Left cardiac atrium (tissue), 4 donors: ENCODE results near the gene PATZ1. TPM values are rescaled to one million over a fixed set of nuclear protein-coding genes. Genes with fewer than 3 reads are reported as not detected.

Source experiments
- ATAC-seq, 2 donors: fragments of 200-7000 bp; cut with Tn5 transposase; one replicate each; pipeline ENCODE4 v1.9.1; 2020; ENCODE audit warnings: mild to moderate bottlenecking in 2 of 2, moderate library complexity in 2 of 2
- DNase-seq: peaks from one replicate; pipeline ENCODE4 v3.0.0-alpha.2; 2020
- intact Hi-C, 2 donors: fragments of 100-400 bp; cut with DNase I; formaldehyde crosslinking; loops; one replicate each; pipeline versions ENCODE4 v1.14.1 to v1.15.1; 2022 to 2023
- total RNA-seq, 2 donors: library from RNA; stranded (reverse); fragmentation: NEBNext Ultra II Directional; extraction: Animal tissue kit (Norgen Biotek cat#: 25700); gene quantifications; one replicate each; pipeline ENCODE4 v1.2.1, GENCODE V29; 2021
- donor health status: DM: no; HTN: yes; CAD: no.
- donor health status: DM: no; HTN: yes; CAD: no; lungs with severe emphysema.
- donor health status: DM: yes; HTN: yes; CAD: no.
- donor health status: Dilated cardiomyopathy.

The PATZ1 gene
- total RNA-seq, 2 donors from 2014 or later, result 11.5 to 12.3 TPM

DNA sequence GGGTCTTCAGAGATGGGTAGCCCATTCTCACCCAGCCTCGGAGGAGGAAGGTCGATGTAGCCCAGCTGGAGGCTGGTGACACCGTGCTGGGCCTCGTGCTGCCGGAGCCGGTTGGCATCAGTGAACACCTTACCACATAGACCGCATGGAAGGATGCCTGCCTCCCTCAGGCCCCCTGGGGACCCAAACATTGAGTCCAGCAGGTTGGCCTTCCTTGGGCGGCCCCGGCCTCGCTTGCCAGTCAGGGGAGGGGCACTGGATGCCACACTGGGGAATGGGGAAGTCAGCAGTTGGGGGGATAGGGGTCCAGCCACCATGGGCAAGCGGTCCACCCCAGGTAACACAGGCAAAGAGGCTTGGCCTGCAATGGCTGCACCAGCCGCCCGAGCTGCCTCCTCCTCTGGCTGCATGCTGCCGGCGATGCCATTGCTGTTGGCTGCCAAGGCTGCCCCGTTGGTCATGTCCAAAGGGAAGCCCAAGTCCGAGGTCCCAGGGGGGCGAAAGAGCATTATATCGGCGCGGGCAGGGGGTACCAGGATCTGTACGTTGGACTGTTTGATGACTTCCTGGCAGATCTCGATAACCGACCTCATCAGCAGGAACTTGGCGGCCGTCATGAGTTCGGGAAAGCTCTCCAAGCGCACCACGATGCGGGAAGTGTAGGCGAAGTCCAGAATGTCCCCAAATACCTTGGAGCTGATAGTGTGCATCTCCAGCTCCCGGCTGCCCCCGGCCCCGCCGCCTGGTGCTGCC lies 1.4 kb downstream of the PATZ1 start:
- intact Hi-C loops, result loop anchor here (10.0 kb wide), 3 partner anchors 50 to 290 kb away; partner anchors contain the start of genes DRG1 (in 1 of the 2) and SFI1 (in 1 of the 2)
- ATAC-seq (peak in 1 of 2 donors; percentile 1), DNase-seq (peak; percentile 55)

DNA sequence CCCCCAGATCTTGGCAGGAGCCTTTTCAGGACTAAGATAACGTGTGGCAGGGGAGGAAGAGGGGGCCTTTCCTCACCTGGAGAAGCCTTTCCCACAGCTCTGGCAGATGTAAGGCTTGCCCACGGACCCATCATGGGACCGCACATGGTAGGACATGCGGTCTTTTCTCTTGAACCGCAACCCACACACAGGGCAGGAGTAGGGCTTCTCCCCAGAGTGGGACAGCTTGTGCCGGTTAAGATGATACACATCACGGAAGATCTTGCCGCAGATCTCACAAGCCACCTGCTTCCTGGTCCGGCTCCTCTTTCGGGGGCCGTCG lies 1.9 kb downstream of the PATZ1 start:
- intact Hi-C loops, result loop anchor here (10.0 kb wide), 3 partner anchors 51 to 291 kb away; partner anchors contain the start of genes DRG1 (in 1 of the 2) and SFI1 (in 1 of the 2)
- ATAC-seq (no peak), DNase-seq (no peak)

DNA sequence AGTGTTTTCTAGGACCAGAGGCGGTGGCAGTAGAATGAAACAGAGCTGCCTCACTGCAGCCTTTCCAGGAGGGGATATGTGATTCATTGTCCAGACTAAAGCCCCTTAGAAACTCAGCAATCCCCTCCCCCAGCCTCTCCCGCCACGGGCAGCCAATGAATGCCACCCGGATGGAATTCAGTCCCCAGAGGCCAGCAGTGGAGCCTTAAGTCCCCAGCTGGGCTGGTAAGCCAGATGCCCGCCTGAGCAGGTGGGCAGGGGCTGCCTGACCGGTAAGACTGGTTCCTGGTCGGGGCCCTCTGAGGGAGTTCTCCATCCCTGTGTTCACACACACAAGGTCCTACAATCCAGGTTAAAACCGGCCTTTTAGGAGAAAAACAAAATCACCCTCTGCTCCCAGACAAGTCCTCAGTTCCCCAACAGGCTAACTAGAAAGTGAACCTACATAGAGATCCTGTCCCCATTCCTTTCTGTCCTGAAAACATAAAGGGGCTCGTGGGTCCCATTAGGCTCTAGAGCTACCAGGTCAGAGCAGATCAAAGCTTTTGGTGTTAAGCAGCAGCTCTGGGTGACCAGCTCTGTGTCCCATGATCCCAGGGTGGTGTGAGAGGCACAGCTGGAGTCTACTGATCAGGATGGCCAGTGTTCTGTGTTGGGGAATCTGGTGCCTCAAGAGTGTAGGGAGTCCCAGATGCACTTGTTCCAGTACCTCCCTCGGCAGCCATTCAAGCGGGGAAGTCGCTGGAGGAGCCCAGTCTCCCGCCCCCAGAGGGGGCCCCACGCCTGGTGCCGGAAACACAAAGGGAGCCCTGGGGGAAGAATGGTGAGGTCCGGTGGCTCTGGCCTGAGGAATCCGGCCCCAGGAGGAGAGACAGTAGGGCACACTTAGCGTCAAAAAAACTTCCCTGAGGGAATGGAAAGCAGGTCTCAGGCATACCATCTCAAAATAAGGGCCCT lies 2.6 kb downstream of the PATZ1 start:
- intact Hi-C loops, result loop anchor here (10.0 kb wide), 3 partner anchors 51 to 291 kb away; partner anchors contain the start of genes DRG1 (in 1 of the 2) and SFI1 (in 1 of the 2)
- ATAC-seq (no peak), DNase-seq (peak; percentile 46)

DNA sequence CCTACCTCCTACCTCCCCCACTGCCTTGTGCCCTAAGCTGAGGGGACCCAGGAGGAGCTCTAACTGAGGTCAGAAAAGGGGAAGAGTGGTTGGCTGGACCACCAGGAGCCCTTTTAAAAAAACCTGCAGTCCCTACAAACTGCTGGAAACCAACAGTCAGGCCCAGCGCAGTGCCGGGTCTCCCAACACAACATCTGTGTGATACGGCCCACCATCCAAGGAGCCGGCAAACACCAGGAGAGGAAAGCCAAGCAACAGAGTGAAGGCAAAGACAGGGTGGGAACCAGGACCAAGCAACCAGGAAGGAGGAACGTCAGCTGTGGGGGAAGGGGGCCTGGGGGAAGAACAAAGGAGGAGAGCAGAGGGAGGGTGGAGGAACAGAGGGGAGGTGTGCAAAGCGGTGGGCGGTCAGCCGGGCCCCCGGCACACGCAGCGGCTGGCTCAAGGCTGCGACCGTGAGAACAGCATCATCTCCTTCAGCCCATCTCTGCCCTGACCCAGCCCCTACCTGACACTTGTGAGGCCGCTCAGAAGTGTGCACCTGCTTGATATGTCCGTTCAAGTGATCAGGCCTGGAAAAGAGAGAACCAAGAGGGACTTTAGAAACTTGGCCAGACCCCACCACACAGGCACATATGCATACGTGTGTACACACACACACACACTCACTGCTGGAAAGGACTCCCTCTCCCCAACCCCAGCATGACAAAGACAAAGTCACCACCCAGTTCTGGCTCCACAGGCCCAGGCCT lies 3.6 kb downstream of the PATZ1 start:
- ATAC-seq, result no peak
- intact Hi-C loops, result loop anchor here (10.0 kb wide), 3 partner anchors 52 to 292 kb away; partner anchors contain the start of genes DRG1 (in 1 of the 2) and SFI1 (in 1 of the 2)
- DNase-seq, result no peak

DNA sequence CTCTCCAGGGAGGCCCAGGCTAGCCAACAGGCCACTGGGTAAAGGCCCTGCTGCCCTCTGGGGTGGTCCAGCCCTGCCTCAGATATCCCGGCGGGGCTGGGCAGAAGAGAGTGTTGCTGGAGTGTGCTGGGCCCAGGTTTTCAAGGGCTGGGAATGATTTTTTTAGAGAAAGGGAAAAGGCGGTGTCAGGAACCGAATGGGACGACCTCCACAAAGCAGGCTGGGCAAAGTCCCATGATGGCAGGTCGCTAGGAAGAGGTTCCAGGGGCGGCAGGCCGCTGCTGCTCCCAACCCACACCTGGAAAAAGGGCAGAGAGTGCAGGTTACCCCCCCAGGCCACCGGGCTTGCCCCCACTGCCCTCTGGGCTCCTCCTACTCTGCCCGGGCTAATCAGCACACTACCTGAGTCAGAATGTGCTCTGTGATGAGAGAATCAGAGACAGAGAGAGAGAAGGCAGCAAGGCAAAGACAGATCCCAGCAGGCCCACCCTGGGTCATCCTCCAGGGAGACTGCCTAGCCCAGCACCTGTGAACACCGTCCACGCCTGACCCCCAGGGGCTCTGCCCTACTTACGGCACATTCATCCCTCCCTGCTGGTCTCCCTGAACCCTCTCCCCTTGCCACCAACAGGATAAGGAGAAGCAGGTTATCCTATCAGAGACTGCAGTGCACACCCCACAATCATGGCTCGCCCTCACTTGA lies 4.6 kb downstream of the PATZ1 start:
- ATAC-seq (no peak), DNase-seq (no peak)
- intact Hi-C loops, result loop anchor here (10.0 kb wide), 3 partner anchors 53 to 293 kb away; partner anchors contain the start of genes DRG1 (in 1 of the 2) and SFI1 (in 1 of the 2)

DNA sequence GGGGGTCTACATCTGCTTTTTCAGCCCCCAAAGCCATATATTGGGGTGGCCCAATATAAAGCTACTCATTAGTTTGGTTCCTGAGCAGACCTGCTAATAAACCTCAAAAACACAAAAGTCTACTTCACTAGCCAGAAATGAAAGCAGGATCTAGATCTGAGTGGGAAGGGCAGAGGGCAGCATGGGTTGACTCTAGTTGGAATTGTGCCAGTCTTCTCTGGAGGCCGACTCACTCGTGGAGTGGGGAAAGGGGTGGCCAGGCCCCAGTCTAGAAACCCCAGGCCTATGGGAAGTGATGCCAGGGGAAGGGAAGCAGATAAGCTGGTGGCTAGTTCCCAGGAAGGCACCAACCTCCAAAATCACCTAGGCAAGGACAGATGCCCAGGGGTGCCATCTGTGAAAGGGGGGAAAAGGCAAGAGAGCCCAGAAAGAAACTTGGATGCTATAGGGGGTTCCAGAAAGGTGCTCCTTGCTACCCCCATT lies 5.3 kb downstream of the PATZ1 start:
- ATAC-seq (no peak), DNase-seq (no peak)
- intact Hi-C loops, result loop anchor here (10.0 kb wide), 3 partner anchors 54 to 294 kb away; partner anchors contain the start of genes DRG1 (in 1 of the 2) and SFI1 (in 1 of the 2)

DNA sequence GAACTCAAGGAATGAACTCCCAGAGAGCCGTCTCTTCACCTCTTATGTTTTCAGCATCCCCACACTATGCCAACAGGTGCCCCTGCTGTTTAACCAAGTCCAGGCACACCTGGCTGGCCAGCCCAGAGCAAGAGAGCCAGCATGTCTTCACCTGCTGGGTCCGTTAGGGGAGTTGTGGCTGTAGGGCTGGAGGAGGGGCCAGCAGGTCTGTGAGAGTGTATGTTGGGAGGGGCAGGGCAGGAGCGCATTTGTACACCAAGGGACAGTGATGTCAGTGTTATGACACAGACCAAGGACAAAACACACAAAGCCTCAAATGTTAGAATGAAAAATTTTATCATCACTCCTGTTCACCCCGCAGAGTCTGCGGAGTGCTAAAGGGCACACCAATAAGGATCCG lies 5.8 kb downstream of the PATZ1 start:
- no peak for DNase-seq
- no peak for ATAC-seq
- intact Hi-C loops, result loop anchor here (10.0 kb wide), 3 partner anchors 54 to 294 kb away; partner anchors contain the start of genes DRG1 (in 1 of the 2) and SFI1 (in 1 of the 2)

DNA sequence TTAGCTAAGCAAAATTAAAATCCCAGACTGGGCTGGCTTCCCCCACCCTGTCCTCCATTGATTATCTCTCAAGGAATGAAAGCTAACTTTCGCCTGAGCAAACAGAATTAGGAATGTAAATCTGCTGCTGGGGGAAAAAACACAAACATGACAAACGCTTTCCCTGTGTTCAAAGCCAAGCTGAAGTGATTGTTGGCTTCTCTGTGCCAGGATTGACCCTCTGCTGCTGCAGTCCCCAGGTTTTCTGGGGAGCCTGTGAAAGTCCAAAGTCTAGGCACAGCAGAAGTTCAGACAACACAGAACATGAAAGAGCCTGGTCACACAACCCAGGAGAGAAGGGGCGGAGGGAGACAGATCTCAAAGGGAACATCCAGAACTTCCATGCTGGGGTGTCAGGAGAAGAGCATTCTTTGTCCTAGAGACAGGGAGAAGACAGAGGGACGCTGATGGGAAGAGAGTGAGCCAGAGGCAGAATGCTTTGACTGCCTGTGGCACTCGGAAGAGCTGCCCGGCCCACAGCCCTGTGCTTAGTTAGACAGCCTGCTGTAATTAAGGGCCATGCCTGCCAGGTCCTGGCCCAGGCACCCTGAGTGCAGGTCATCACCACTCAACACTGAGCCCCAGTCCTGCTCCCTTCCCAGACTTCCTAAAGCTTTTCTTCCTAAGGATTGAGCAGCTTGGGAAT lies 6.9 kb downstream of the PATZ1 start:
- no peak for DNase-seq

DNA sequence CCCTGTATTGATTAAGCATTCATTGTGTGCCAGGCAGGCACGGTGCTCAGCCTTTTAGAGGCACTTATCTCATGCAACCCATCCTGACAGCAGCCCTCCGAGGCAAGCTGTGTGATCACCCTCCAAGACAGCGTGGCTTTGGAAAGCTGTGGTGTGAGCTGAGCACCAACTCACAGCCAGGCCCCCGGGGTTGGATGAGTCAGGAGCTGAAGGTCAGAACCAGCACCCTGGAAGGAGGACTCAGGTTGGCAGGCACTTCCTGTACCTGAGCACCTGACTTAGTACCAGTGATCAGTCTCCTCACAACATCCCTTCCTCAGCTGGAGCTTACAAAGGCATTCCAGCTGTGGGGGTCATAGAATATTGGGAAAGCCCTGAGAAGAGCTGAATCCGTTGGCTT lies 9.0 kb downstream of the PATZ1 start:
- no peak for DNase-seq
- no peak for ATAC-seq
- intact Hi-C loops, result no loop called here

More for the DNA sequence above, 6.9 kb downstream of the PATZ1 start:
- no peak for ATAC-seq
- intact Hi-C loops, result no loop called here

DNA sequence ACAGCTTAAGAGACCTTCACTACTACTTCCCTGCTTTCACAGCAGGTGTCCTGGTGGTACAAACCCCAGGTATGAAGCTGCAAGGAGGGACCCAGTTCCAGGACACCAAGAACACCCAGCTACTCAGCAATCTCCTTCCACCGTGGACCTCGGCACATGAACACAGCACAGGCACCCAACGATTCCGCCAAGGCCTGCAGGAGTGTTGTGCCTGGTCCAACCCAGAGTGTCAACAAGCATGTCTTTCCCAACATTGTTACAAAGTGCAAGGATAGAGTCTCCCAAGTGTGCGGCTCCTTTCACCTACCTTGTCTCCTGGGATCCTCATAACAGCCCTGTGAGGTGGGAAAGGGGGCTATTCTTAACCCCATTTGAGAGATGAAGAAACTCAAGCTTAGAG lies 11.8 kb downstream of the PATZ1 start:
- DNase-seq, result no peak
- ATAC-seq, result peak in 1 of 2 donors; percentile 32
- intact Hi-C loops, result no loop called here

DNA sequence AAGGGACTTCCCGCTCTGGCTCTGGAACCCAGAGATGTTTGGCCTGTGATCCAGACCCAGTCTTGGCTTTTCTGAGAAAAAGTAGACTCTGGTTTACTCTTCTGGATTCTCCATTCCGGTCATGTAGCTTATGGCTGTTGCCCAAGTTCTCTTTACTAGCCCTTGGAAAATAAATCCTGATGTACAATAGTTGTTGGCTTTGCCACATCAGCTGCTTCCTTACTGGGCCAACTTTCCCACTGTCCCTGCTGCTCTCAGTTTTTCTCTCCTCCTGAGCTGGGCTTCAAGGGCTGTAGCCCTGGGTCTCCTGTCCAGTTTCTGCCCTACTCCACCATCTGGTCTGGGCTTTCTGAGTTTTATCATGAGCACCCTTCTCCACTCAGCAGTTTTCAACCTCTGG lies 12.5 kb downstream of the PATZ1 start:
- DNase-seq (no peak), ATAC-seq (peak in 1 of 2 donors; percentile 35)
- intact Hi-C loops, result no loop called here

DNA sequence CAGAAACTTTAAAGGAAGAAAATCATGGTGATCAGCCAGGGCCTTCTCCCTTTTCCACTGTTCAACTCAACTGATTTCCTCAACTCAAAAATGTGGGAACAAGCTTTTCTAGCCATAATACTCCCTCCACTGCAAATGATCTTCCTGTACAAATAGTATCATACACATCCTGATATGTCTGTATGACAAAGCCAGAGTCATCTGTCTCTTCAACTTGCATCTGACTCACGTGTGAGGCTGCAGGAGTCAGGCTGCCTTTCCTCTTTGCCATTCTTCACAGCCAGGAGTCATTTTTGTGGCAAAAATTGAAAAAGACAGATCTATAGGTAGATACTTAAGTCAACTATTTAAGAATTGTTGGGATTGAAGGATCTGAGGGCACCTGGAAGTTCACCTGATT lies 13.3 kb downstream of the PATZ1 start:
- intact Hi-C loops, result no loop called here
- ATAC-seq (no peak), DNase-seq (no peak)

DNA sequence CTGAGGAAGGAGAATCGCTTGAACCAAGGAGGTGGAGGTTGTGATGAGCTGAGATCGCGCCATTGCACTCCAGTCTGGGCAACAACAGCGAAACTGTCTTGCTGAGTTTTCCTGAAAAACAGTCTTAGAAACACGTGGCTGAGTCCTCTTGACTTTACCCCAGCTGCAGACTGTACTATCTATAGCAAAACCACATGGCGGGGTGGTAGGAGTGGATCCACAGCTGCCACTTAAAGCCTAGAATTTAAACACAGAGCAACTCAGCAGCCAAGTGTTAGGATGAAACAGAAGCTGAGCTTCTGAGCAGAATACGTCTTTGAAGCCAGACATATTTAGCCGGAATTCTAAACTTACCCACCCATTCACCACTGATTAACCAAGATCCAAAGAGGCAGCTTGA lies 14.1 kb downstream of the PATZ1 start:
- ATAC-seq (no peak), DNase-seq (no peak)
- intact Hi-C loops, result no loop called here

DNA sequence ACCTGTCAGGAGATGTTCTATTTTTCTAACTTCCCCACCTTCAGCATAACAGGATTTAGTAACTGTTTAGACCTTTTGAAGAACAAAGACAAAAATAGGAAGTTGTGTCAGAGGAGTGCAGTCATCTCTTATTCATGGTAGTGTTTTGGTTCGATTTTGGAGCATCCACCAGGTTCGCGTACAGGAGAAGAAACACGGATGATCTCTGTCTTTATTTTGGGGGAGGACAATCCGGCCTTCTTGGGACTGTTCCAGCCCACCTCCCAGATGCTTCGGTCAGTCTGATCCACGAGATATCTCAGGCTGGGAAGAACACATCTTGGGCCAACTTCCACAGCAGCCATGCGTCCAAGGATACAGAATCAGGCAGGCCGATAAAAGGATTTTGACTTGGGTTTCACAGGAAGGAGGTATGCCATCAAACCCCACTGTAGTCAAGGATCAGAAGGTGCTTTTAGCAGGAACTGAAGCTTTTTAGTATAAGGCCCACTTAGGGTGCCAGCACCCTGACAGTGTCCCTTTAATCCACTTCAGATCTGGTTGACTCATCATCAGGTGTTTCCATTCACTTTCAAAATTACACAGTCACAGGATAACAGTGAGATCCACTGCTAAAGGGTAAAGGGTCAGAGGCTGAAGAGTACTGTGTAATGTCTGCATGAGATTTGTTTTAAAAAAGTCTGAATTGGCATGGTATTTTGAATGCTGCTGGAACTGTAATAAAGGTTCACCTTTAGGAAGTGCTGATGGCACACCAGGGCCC lies 16.5 kb downstream of the PATZ1 start:
- intact Hi-C loops, result no loop called here
- DNase-seq (no peak), ATAC-seq (no peak)

DNA sequence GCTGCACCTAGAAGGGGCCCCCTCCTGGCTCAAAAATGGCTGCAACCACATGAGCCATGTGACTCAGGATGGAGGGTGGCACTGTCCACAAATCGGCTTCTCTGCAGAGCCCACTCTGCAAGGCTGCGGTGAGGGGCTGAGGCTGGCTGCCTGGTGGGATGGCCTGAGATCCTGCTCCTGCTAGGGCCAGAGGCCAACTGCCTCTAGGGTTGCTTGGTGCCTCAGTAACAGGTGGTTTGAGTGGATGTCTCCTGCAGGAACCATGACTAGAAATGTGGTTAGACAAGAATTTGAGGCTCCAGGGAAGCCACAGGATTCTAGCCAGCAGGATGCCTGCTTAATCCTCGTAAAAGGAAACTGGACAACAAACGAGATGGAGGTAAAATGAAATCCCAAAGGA lies 17.1 kb downstream of the PATZ1 start:
- intact Hi-C loops, result no loop called here
- ATAC-seq (no peak), DNase-seq (no peak)

DNA sequence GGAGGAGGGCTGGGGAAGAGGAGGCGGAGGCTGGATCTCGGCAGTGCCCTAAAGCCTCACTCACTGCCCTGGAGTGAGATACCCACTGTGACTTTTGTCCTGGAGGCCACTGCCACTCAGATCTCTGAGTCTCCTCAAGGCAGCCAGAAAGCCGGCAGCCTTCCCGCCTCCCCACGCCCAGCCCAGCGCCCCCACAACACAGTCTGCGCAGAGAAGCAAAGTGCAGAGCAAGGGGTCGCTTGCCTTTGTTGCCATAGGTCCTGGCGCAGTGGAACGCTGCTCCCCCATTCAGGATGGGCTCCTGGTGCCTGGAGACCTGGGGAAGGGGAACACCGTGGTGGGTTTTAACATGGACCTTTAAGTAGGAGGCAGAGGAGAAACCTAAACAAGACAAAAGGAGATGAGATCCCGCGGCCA lies 17.6 kb downstream of the PATZ1 start:
- no peak for DNase-seq
- ATAC-seq, result no peak
- intact Hi-C loops, result no loop called here
